Measurements from ENCODE around the gene DNAAF9.
"Not testable (repeated sequence)": the region's sequence is repeated elsewhere in the genome, so short reads cannot be mapped to it uniquely, and the experiment has no call there.

Gene DNAAF9

DNA sequence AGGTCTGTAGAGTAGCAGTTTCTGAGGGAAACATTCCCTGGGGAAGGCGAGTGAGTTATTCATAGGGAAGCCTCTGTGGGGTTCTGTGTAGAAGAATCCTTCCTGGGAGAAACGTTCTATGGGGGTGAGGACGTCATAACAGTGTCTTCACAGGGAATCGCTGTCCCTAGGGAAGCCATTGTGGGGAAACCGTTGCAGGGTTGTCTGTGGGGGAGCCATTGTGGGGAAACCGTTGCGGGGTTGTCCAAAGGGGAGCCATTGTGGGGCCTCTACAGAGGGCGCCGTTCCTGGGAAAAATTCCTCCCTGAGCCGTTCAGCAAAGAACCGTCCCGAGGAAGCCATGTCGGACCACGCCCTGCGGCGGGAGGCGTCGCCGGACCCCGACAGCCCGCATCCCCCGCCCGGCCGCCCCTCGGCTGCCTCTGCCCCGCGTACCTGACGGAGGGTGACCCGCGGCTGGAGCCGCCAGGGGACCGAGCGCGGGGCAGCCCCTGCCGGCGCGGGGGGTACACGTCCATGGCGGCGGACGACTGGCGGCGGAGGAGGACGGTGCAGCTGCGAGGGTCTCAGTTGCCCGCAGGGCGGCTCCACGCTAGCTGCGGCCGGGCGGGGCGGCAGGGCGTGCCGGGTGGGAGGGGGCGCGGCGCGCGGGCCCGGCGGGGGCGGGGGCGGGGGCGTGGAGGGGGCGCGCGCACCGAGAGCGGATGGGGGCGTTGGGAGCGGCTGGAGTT lies at the start of gene DNAAF9:
TSS of gene DNAAF9 (minus strand) at position 630 of the 731 bp plus-strand sequence. CDS start at position 518, 112 bp downstream.
- in situ Hi-C loops (cut with MboI; ENCODE audit: low sequenced_read_pairs) = no loop called here

DNA sequence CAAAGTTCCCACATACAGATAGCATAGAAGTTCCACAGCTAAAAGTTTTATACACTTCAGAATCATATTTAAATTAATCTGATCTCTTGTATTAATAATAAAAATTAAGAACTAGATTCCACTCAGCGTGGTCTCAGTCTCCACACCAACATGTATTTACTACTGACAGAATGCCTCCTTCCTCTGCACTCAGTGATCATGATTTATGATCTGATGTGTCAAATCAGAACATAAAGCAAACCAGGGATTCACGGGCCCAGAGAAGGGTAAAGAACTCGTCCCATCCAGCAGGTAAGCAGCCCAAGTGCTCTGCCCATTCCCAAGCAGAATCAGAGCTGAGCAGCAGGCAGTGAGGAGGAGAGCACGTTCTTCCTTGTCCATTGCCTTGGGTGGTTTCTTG lies 49.2 kb upstream of the DNAAF9 start:
- in situ Hi-C loops (cut with MboI; ENCODE audit: low sequenced_read_pairs) = no loop called here

- in situ Hi-C loops (cut with MboI; ENCODE audit: low sequenced_read_pairs) = no loop called here
Observed at GRCh38 chr20:3454831-3455230, 47.4 kb upstream of the DNAAF9 start.

GRCh38 chr20:3452690-3453089 lies 45.2 kb upstream of the DNAAF9 start:
- in situ Hi-C loops (cut with MboI; ENCODE audit: low sequenced_read_pairs) = no loop called here

DNA sequence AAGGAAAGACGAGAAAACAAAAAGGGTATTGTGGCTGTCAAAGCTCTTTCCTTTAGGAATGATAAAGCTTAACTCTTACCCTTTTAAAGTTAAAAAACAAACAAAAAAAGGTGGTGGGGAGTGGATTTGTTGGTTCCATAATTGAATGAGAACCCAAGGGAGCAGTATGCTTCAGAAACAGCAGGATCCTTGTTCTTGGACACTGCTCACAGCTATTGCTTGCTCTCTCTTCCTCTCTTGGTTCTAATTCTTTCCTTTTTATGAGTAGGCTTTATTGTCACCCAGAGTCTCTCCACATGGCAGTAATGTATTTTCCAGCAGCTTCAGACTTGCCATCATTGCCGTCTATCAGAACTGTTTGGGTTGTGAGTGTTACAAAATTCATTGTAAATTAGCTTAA lies 44.7 kb upstream of the DNAAF9 start:
- in situ Hi-C loops (cut with MboI; ENCODE audit: low sequenced_read_pairs) = no loop called here

DNA sequence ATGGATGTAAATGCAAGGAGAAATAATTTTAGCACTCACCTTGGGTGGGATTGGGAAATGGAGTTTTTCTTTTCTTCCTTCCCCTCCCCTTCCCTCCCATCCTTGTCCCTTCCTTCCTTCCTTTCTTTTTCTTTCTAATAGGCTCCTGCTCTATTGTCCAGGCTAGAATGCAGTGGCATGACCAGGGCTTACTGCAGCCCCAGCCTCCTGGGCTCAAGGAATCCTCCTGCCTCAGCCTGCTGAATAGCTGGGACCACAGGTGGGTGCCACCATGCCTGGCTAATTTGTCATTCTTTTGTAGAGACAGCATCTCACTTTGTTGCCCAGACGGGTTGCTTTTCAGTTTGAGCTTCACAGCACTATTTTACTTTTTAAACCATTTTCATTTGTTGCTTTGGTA lies 41.9 kb upstream of the DNAAF9 start:
- in situ Hi-C loops (cut with MboI; ENCODE audit: low sequenced_read_pairs) = no loop called here

DNA sequence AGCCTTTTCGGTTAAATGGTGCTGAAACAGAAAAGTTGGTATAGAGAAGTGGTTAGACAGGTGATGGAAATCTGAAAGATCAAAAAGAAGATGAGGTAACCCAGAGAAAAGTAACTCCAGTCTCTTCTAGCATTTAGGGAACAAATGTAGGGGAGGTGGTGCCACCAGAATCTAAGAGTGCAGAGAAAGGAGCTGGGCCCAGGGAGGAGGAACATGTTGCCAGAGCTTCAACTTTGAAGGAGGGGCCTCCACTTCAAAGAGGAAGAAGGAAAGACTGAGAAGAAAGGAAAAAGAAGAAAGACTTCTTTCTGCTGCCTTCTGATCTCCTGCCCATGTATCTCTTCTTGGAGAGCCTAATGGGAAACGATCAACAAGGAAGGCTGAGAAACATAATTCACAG lies 39.9 kb upstream of the DNAAF9 start:
- in situ Hi-C loops (cut with MboI; ENCODE audit: low sequenced_read_pairs) = no loop called here

- in situ Hi-C loops (cut with MboI; ENCODE audit: low sequenced_read_pairs) = no loop called here
Observed at GRCh38 chr20:3446779-3447178, 39.3 kb upstream of the DNAAF9 start.

GRCh38 chr20:3436864-3437574 lies 29.6 kb upstream of the DNAAF9 start:
- in situ Hi-C loops (cut with MboI; ENCODE audit: low sequenced_read_pairs) = no loop called here

DNA sequence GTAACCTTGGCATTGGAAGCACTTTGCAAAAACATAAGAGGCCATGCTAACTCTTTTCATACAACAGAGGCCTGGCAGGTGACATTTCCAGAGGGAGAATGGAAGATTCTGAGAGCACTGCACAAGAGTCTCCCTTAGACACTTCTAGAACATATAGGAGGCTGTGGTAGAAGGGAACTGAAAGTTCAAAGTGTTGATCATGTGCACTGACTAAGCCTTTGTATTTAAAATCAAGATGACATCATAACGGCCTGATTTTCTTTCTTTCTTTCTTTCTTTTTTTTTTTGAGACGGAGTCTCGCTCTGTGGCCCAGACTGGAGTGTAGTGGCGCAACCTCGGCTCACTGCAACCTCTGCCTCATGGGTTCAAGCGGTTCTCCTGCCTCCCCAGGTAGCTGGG lies 26.8 kb upstream of the DNAAF9 start:
- in situ Hi-C loops (cut with MboI; ENCODE audit: low sequenced_read_pairs) = no loop called here

DNA sequence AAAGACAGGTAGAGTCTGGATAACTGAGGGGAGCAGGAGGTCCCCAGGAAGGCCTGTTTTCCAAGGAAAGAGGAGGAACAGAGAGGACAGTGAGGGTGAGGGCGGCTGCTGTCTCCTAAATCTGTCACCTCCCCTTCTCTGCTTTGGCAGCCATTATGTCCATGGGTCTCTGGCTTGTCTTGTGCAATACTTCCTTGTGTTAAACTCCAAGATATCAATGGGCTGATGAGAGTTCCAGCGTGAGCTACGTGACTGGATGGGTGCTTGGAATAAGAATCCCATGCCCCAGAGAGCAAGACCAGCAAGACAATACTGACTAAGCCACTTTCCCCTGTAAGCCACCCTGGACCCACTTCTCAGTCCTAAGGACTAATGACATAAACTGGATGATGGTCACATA lies 26.3 kb upstream of the DNAAF9 start:
- in situ Hi-C loops (cut with MboI; ENCODE audit: low sequenced_read_pairs) = no loop called here

- in situ Hi-C loops (cut with MboI; ENCODE audit: low sequenced_read_pairs) = no loop called here
Observed at GRCh38 chr20:3432844-3433243, 25.4 kb upstream of the DNAAF9 start.

DNA sequence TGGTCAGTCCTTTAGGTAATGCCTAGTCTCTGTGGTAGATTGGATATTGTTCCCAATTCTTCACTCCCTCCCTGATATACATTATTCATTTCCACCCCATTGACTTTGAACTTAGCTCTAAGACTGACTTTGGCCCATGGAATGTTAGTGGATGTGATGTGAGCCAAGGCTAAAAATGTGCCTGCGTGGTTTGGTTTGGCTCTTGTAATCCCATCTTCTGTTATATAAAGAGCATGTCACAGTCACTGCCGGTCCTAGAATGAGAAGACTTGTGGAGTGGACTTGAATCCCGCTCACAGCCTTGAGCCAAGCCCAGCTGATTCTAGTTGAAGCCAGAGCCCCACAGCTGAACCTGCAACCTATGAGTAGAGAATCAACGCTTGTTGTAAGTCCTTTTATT lies 23.6 kb upstream of the DNAAF9 start:
- in situ Hi-C loops (cut with MboI; ENCODE audit: low sequenced_read_pairs) = no loop called here

GRCh38 chr20:3430376-3431069 lies 23.1 kb upstream of the DNAAF9 start:
- in situ Hi-C loops (cut with MboI; ENCODE audit: low sequenced_read_pairs) = no loop called here

- in situ Hi-C loops (cut with MboI; ENCODE audit: low sequenced_read_pairs) = not testable (repeated sequence)
Observed at GRCh38 chr20:3426766-3427165, 19.3 kb upstream of the DNAAF9 start.

DNA sequence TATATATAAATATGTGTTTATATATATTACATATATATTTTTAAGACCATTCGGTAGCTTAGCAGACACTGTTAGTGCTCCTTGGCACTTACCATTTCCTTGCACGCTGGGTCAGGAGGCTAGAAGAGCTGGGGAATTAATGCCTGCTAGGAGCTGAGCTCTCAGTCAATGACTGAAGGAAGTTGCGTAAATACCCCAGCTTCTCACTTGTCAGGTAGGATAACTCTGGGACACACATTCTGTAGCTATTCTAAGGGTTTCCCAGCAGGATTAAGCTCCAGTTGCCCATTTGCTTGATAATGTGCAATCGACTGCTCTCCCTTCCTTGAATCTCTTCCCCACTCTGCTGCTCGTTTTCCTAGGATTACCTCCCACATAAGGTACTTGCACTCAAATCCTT lies 15.7 kb upstream of the DNAAF9 start:
- in situ Hi-C loops (cut with MboI; ENCODE audit: low sequenced_read_pairs) = no loop called here

- in situ Hi-C loops (cut with MboI; ENCODE audit: low sequenced_read_pairs) = no loop called here
Observed at GRCh38 chr20:3421985-3422384, 14.5 kb upstream of the DNAAF9 start.

DNA sequence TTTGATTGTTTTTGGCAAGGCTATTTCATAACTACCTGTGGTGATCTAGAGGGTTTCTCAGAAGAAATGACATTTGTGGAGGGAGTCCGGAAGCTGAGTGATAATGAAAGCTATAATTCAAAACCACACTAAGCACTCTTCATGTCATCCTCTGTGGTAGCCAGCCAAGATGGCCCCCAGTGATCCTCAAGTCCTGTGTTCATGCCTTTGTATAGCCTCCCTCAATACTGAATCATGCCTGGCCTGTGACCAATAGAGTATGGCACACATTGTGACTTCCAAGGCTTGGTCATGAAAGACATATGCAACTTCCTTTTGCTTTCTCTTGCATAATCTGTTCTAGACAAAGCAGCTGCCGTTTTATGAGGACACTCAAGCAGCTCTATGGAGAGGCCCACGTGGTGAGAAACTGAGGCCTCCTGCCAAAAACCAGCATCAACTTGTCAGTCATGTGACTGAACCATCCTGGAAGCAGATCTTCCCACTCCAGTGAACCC lies 12.8 kb upstream of the DNAAF9 start:
- in situ Hi-C loops (cut with MboI; ENCODE audit: low sequenced_read_pairs) = no loop called here

GRCh38 chr20:3418161-3418560 lies 10.7 kb upstream of the DNAAF9 start:
- in situ Hi-C loops (cut with MboI; ENCODE audit: low sequenced_read_pairs) = not testable (repeated sequence)

DNA sequence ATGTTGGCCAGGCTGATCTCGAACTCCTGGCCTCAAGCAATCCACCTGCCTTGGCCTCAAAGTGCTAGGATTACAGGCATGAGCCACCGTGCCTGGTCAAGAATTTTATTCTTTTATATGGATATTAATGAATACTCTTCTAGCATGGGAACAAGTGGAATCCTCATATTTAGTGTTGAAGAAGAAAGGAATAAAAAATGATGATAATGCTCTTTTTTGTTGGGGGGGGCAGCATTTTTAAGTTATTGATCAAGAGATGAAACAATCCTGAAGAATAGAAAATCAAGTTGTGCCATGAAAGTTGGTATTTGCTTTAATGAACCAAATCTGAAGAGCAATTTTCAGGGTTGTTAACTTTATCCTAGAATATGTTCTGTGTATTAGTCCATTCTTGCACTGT lies 6.7 kb upstream of the DNAAF9 start:
- in situ Hi-C loops (cut with MboI; ENCODE audit: low sequenced_read_pairs) = no loop called here

- in situ Hi-C loops (cut with MboI; ENCODE audit: low sequenced_read_pairs) = no loop called here
Observed at GRCh38 chr20:3413393-3413889, 6.0 kb upstream of the DNAAF9 start.

Data from HL-60/S4 (cell line).